ENCODE measurements around the gene RIPK1. TPM values are rescaled to one million over a fixed set of nuclear protein-coding genes. Genes with fewer than 3 reads are reported as not detected.
"Not testable (repeated sequence)": the region's sequence is repeated elsewhere in the genome, so short reads cannot be mapped to it uniquely, and the experiment has no call there.

RIPK1 gene
- total RNA-seq, result 24.9 to 26.2 TPM (median 25.2 TPM) in 3 replicates
- long read RNA-seq, full-length matches to known transcripts, result 17 of 34 reads
- long read RNA-seq, partial matches to known transcripts, result 2 of 34 reads
- long read RNA-seq, other reads (novel, unspliced or antisense), result 15 of 34 reads

- H3K9me3 Mint-ChIP-seq (ENCODE audit: low read depth), result no peaks in the 10 kb centered on the region
- H3K4me3 Mint-ChIP-seq (ENCODE audit: unreplicated experiment), result peak within 1 kb of the TSS; percentile 85
- DNase-seq (ENCODE audit: low spot score), result peak; percentile 97
- TF ChIP-seq, protein P1, sequence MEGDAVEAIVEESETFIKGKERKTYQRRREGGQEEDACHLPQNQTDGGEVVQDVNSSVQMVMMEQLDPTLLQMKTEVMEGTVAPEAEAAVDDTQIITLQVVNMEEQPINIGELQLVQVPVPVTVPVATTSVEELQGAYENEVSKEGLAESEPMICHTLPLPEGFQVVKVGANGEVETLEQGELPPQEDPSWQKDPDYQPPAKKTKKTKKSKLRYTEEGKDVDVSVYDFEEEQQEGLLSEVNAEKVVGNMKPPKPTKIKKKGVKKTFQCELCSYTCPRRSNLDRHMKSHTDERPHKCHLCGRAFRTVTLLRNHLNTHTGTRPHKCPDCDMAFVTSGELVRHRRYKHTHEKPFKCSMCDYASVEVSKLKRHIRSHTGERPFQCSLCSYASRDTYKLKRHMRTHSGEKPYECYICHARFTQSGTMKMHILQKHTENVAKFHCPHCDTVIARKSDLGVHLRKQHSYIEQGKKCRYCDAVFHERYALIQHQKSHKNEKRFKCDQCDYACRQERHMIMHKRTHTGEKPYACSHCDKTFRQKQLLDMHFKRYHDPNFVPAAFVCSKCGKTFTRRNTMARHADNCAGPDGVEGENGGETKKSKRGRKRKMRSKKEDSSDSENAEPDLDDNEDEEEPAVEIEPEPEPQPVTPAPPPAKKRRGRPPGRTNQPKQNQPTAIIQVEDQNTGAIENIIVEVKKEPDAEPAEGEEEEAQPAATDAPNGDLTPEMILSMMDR (IDR thresholded peaks at IDR 0.05), result peak; percentile 64
- H3K27me3 Mint-ChIP-seq (ENCODE audit: low read depth), result no peaks in the 10 kb centered on the region
- H3K4me1 Mint-ChIP-seq (ENCODE audit: low read depth), result peaks cover 55% of the 10 kb centered on the region
- peak within 1 kb of the TSS; percentile 97 for H3K27ac Mint-ChIP-seq (ENCODE audit: unreplicated experiment)
- H3K36me3 Mint-ChIP-seq (ENCODE audit: low read depth), result no peaks in the 10 kb centered on the region
Observed at GRCh38 chr6:3068329-3069214, at the start of gene RIPK1. Gene RIPK1 (plus strand): TSS chr6:3068494. CDS start chr6:3076824, 8,330 bp downstream.

DNA sequence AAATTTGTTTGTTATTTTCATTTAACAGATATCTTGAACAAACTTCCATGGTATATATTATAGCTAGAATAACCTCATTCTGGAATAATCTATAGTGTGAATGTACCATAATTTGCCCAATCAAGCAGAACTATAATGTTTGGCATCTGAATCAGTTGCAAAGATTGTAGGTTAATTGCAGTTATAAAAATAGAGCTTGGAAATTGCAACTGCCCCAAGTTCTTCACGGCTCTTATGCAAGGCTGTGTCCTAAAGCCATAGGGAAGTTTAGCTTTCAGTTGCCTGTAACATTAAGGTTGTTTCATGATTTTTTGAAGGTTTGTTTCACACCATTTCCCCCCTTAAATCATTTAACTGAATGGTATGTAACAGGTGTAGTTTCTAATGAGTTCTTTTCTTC, 49.2 kb upstream of the RIPK1 start:
- H3K27me3 Mint-ChIP-seq (ENCODE audit: low read depth), result no peaks in the 10 kb centered on the region
- H3K9me3 Mint-ChIP-seq (ENCODE audit: low read depth), result peaks cover 7% of the 10 kb centered on the region
- no peak overlapping the region for H3K4me3 Mint-ChIP-seq (ENCODE audit: unreplicated experiment)
- peaks cover 15% of the 10 kb centered on the region for H3K4me1 Mint-ChIP-seq (ENCODE audit: low read depth)
- DNase-seq (ENCODE audit: low spot score), result no peak
- H3K36me3 Mint-ChIP-seq (ENCODE audit: low read depth), result peaks cover 24% of the 10 kb centered on the region
- TF ChIP-seq, protein P1 (IDR thresholded peaks at IDR 0.05), result no peak
- no peak overlapping the region for H3K27ac Mint-ChIP-seq (ENCODE audit: unreplicated experiment)

GRCh38 chr6:3019749-3020320, 48.5 kb upstream of the RIPK1 start:
- no peak for DNase-seq (ENCODE audit: low spot score)
- TF ChIP-seq, protein P1 (IDR thresholded peaks at IDR 0.05), result no peak
- H3K27me3 Mint-ChIP-seq (ENCODE audit: low read depth), result no peaks in the 10 kb centered on the region
- H3K27ac Mint-ChIP-seq (ENCODE audit: unreplicated experiment), result no peak overlapping the region
- no peak overlapping the region for H3K4me3 Mint-ChIP-seq (ENCODE audit: unreplicated experiment)
- peaks cover 7% of the 10 kb centered on the region for H3K9me3 Mint-ChIP-seq (ENCODE audit: low read depth)
- peaks cover 24% of the 10 kb centered on the region for H3K36me3 Mint-ChIP-seq (ENCODE audit: low read depth)
- peaks cover 22% of the 10 kb centered on the region for H3K4me1 Mint-ChIP-seq (ENCODE audit: low read depth)

DNA sequence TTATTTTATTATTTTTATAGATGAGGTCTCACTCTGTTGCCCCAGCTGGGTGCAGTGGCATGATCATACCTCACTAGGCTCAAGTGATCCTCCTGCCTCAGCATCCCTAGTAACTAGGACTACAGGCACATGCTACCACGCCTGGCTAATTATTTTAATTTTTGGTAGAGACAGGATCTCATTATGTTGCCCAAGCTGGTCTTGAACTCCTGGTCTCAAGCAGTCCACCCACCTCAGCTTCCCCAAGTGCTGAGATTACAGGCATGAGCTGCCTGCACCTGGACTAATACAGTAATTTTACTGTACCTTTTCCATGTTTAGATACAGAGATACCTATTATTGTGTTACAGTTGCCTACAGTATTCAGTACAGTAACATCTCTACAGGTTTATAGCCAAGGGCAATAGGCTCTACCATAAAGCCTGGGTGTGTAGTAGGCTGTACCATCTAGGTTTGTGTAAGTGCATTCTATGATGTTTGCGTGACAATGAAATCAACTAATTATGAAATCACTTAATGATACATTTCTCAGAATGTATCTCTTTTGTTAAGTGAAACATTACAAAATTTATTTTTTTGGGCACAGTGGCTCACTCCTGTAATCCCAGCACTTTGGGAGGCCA, 47.2 kb upstream of the RIPK1 start:
- H3K36me3 Mint-ChIP-seq (ENCODE audit: low read depth), result peaks cover 17% of the 10 kb centered on the region
- not testable (repeated sequence) for DNase-seq (ENCODE audit: low spot score); H3K9me3 Mint-ChIP-seq (ENCODE audit: low read depth); H3K4me3 Mint-ChIP-seq (ENCODE audit: unreplicated experiment); H3K27ac Mint-ChIP-seq (ENCODE audit: unreplicated experiment); H3K27me3 Mint-ChIP-seq (ENCODE audit: low read depth)
- H3K4me1 Mint-ChIP-seq (ENCODE audit: low read depth), result peaks cover 32% of the 10 kb centered on the region

- peaks cover 7% of the 10 kb centered on the region for H3K9me3 Mint-ChIP-seq (ENCODE audit: low read depth)
- H3K4me3 Mint-ChIP-seq (ENCODE audit: unreplicated experiment), result peak overlapping the region; percentile 70
- H3K27me3 Mint-ChIP-seq (ENCODE audit: low read depth), result no peaks in the 10 kb centered on the region
- TF ChIP-seq, protein P1 (IDR thresholded peaks at IDR 0.05), result no peak
- peak overlapping the region; percentile 96 for H3K27ac Mint-ChIP-seq (ENCODE audit: unreplicated experiment)
- H3K4me1 Mint-ChIP-seq (ENCODE audit: low read depth), result peaks cover 44% of the 10 kb centered on the region
- peaks cover 16% of the 10 kb centered on the region for H3K36me3 Mint-ChIP-seq (ENCODE audit: low read depth)
- no peak for DNase-seq (ENCODE audit: low spot score)
Observed at GRCh38 chr6:3022765-3023662, 45.3 kb upstream of the RIPK1 start.

All from chondrocyte (in vitro differentiated cells).